ENCODE results near the gene MET.
"Not testable (repeated sequence)": the region's sequence is repeated elsewhere in the genome, so short reads cannot be mapped to it uniquely, and the experiment has no call there.

The MET gene

GRCh38 chr7:116671681-116672595, at the start of gene MET:
TSS of gene MET (plus strand) at chr7:116672196. CDS start at chr7:116699085, 26,889 bp downstream.
- peak in 50 of 56 donors; percentile 7 to 87 (median 59) for DNase-seq

- DNase-seq = no peak
Observed at GRCh38 chr7:116626886-116627285, 45.1 kb upstream of the MET start.

- no peak for DNase-seq
Observed at GRCh38 chr7:116629051-116629463, 42.9 kb upstream of the MET start.

- no peak for DNase-seq
Observed at GRCh38 chr7:116630357-116630756, 41.6 kb upstream of the MET start.

GRCh38 chr7:116630932-116631671, 40.9 kb upstream of the MET start:
- peak in 15 of 56 donors; percentile 2 to 74 (median 6) for DNase-seq

- no peak for DNase-seq
Observed at GRCh38 chr7:116631676-116632075, 40.3 kb upstream of the MET start.

GRCh38 chr7:116632384-116632783, 39.6 kb upstream of the MET start:
- no peak for DNase-seq

- DNase-seq = peak in 1 of 56 donors; percentile 7
Observed at GRCh38 chr7:116633131-116633988, 38.6 kb upstream of the MET start.

- DNase-seq = no peak
Observed at GRCh38 chr7:116636997-116637396, 35.0 kb upstream of the MET start.

GRCh38 chr7:116638592-116638991, 33.4 kb upstream of the MET start:
- DNase-seq = not testable (repeated sequence)

- DNase-seq = no peak
Observed at GRCh38 chr7:116641551-116642153, 30.3 kb upstream of the MET start.

GRCh38 chr7:116643148-116643547, 28.8 kb upstream of the MET start:
- not testable (repeated sequence) for DNase-seq

- no peak for DNase-seq
Observed at GRCh38 chr7:116644628-116645027, 27.4 kb upstream of the MET start.

GRCh38 chr7:116647290-116647689, 24.7 kb upstream of the MET start:
- DNase-seq = no peak

GRCh38 chr7:116647861-116648260, 24.1 kb upstream of the MET start:
- DNase-seq = no peak

- DNase-seq = no peak
Observed at GRCh38 chr7:116650436-116650835, 21.6 kb upstream of the MET start.

GRCh38 chr7:116652793-116653192, 19.2 kb upstream of the MET start:
- no peak for DNase-seq

GRCh38 chr7:116653204-116653603, 18.8 kb upstream of the MET start:
- DNase-seq = no peak

GRCh38 chr7:116653646-116654045, 18.4 kb upstream of the MET start:
- DNase-seq = no peak

GRCh38 chr7:116659248-116659647, 12.7 kb upstream of the MET start:
- not testable (repeated sequence) for DNase-seq

GRCh38 chr7:116661865-116662264, 10.1 kb upstream of the MET start:
- no peak for DNase-seq

Data from nucleus accumbens (tissue), 56 donors.